ENCODE results near the gene ZC3H4.

ZC3H4 gene

GRCh38 chr19:47095476-47096099 lies 18.0 kb downstream of the ZC3H4 start:
- no peak for TF ChIP-seq CTCF (IDR thresholded peaks at IDR 0.05)

- no peak for TF ChIP-seq CTCF (IDR thresholded peaks at IDR 0.05)
Measured at GRCh38 chr19:47094557-47095475, 18.8 kb downstream of the ZC3H4 start.

GRCh38 chr19:47093841-47094240 lies 19.7 kb downstream of the ZC3H4 start:
- no peak for TF ChIP-seq CTCF (IDR thresholded peaks at IDR 0.05)

- TF ChIP-seq CTCF (IDR thresholded peaks at IDR 0.05), result no peak
Measured at GRCh38 chr19:47093254-47093653, 20.3 kb downstream of the ZC3H4 start.

GRCh38 chr19:47089767-47090350 lies 23.7 kb downstream of the ZC3H4 start:
- TF ChIP-seq CTCF (IDR thresholded peaks at IDR 0.05), result no peak

GRCh38 chr19:47086280-47086679 lies 27.3 kb downstream of the ZC3H4 start:
- TF ChIP-seq CTCF (IDR thresholded peaks at IDR 0.05), result no peak

- TF ChIP-seq CTCF (IDR thresholded peaks at IDR 0.05), result no peak
Measured at GRCh38 chr19:47084879-47085439, 28.6 kb downstream of the ZC3H4 start.
